ENCODE data around the gene ACCS.

DNA sequence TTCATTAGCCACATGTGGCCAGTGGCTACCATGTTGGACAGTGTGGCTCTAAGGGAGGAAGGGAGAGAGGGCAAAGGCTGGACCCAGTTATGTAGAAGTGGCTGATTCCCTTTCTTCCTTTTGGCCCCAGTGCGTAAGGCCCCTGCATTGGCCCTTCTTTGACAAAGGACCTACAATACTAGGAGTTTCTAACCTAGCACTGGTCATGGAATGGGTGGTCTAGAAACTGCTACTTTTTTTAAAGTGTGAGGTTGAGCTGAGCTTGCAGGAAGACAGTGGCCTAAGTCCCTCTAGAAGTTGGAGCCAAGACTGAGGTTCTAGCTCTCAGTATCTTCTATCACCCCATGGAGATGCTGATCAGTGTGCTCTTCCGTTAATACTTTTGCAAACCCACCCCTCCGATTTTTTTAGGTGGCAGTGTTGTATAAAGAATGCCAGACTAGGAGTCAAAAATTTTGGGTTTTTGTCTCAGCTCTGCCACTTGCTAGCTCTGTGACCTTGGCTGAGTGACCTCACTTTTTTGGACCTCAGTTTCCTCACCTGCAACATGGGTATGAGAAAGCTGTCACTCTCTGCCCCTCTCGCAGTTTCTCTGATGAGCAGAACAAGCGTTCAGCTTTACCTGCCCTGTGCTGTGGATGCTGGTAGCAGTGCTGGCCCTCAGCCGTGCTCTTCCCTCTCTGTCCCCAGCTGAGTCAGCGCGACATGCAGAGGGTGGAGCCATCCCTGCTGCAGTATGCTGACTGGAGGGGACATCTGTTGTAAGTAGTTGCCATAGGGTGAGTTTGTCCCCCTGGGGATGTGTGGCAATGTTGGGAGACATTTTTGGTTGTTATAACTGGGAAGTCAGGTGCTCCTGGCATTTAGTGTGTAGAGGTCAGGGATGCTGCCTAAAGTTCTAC is 6.9 kb downstream of the ACCS start:
- TF ChIP-seq, protein P1, sequence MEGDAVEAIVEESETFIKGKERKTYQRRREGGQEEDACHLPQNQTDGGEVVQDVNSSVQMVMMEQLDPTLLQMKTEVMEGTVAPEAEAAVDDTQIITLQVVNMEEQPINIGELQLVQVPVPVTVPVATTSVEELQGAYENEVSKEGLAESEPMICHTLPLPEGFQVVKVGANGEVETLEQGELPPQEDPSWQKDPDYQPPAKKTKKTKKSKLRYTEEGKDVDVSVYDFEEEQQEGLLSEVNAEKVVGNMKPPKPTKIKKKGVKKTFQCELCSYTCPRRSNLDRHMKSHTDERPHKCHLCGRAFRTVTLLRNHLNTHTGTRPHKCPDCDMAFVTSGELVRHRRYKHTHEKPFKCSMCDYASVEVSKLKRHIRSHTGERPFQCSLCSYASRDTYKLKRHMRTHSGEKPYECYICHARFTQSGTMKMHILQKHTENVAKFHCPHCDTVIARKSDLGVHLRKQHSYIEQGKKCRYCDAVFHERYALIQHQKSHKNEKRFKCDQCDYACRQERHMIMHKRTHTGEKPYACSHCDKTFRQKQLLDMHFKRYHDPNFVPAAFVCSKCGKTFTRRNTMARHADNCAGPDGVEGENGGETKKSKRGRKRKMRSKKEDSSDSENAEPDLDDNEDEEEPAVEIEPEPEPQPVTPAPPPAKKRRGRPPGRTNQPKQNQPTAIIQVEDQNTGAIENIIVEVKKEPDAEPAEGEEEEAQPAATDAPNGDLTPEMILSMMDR (IDR thresholded peaks at IDR 0.05): no peak
- no peak for TF ChIP-seq POLR2A (IDR thresholded peaks at IDR 0.05)
- no peak for TF ChIP-seq POLR2AphosphoS5 (IDR thresholded peaks at IDR 0.05)

All from breast epithelium (tissue), 3 donors.